Suprapubic skin (tissue), 4 donors: ENCODE results near the gene MAGI1.

ENCODE experiments used
- EP300 ChIP-seq: sonication (generic); formaldehyde crosslinking; IDR thresholded peaks from one replicate; pipeline ENCODE4 v1.6.1; 2017; ENCODE audit warnings: antibody characterized with exemption
- POLR2A ChIP-seq, 2 donors: fragments of 450-650 bp; IDR thresholded peaks; one replicate each; pipeline ENCODE4 v1.6.1; 2017; ENCODE audit warnings: antibody characterized with exemption in 2 of 2, mild to moderate bottlenecking in 2 of 2, moderate library complexity in 2 of 2
- POLR2AphosphoS5 ChIP-seq, 3 donors: sonication (generic); formaldehyde crosslinking; IDR thresholded peaks; one replicate each; pipeline ENCODE4 v1.6.1; 2017; ENCODE audit warnings: antibody characterized with exemption in 3 of 3
- TF ChIP-seq, protein P1 (sequence below), 2 donors: fragments of 200-600 bp in 1 of 2; fragments of 450-650 bp in 1 of 2; sonication (generic) in 1 of 2; IDR thresholded peaks; one replicate each; pipeline ENCODE4 v1.5.1; 2016 to 2019; ENCODE audit warnings: antibody characterized with exemption in 2 of 2, mild to moderate bottlenecking in 1 of 2, moderate library complexity in 1 of 2

DNA sequence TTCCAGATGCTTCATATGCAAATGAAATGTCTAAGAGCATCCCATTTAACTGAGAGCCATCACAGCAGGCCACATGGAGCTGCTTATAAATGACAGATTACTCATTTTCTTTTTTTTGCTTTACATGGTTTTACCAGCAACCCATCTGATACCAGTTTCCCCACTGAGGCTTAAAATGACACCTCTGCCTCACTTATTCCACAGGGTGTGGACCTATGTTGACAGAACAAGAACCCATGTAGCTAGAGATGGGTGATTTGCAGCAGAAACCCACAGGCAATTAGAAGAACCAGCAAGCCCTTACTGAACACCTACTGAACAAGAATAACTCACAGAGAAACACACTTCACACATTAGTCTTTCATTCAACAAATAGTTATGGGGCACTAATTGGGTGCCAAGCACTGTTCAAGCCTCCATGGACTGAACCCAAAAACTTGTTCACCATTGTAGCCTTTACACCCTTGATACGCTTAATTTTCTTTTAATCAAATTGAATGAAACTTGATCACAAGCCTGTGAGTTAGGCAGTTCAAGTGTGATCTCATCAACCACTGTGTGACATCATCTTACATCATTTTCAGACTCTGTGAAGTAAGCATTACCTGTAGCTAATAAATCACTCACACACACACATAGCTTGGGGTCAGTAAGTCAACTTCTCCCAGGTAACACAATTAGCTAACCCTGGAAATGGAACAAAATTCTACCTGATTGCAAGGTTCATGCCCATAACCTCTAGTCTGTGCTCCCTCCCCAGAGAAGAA, 45.4 kb downstream of the MAGI1 start:
- TF ChIP-seq, protein P1, sequence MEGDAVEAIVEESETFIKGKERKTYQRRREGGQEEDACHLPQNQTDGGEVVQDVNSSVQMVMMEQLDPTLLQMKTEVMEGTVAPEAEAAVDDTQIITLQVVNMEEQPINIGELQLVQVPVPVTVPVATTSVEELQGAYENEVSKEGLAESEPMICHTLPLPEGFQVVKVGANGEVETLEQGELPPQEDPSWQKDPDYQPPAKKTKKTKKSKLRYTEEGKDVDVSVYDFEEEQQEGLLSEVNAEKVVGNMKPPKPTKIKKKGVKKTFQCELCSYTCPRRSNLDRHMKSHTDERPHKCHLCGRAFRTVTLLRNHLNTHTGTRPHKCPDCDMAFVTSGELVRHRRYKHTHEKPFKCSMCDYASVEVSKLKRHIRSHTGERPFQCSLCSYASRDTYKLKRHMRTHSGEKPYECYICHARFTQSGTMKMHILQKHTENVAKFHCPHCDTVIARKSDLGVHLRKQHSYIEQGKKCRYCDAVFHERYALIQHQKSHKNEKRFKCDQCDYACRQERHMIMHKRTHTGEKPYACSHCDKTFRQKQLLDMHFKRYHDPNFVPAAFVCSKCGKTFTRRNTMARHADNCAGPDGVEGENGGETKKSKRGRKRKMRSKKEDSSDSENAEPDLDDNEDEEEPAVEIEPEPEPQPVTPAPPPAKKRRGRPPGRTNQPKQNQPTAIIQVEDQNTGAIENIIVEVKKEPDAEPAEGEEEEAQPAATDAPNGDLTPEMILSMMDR (IDR thresholded peaks at IDR 0.05), result no peak
- TF ChIP-seq POLR2AphosphoS5 (IDR thresholded peaks at IDR 0.05) (no peak), EP300 (no peak), POLR2A (IDR thresholded peaks at IDR 0.05) (no peak)
